ENCODE data around the gene CRACDL. TPM values are rescaled to one million over a fixed set of nuclear protein-coding genes. Genes with fewer than 3 reads are reported as not detected.

Gene CRACDL
- total RNA-seq, 4 donors from 2014 or later, result 7.2 to 19.0 (median 15.4) TPM

DNA sequence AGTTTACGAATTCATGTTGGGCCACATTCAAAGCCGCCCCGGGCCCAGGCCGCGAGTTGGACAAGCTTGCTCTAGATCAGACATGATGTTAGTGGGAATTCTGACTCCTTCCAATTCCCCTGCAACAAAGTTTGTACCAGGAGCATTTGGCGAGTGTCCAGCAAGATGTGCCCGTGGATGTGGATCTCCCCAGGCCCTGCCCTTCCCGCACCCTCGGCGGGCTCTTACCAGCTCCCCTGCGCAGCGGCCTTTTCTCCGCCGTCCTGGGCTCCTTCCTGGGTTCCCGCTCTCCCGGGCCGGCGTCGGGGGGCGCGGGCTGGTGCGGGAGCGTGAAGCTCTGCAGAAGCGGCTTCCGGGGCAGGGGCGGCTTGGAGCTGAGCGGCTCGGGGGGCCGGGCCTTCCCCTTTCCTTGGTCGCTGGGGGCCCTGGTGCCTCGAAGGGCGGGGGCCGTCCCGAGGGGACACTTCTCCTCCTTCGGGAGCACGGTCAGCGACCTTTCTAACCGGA lies 114.3 kb downstream of the CRACDL start:
- DNase-seq (ENCODE audit: low spot score in 2 of 2), result no peak
- H3K27me3 ChIP-seq, result peaks cover 0 to 27% of the 10 kb centered on the region in 2 donors
- H3K36me3 ChIP-seq, result no peaks in the 10 kb centered on the region
- H3K4me1 ChIP-seq, result peaks cover 0 to 11% (median 3%) of the 10 kb centered on the region in 4 donors
- no peak overlapping the region for H3K4me3 ChIP-seq
- peaks cover 0 to 3% (median 0%) of the 10 kb centered on the region in 4 donors for H3K9me3 ChIP-seq
- H3K27ac ChIP-seq, result no peak overlapping the region
- 93% methylated on average over 34 to 37 of the region's 38 CpGs for WGBS, 2 donors
- no peak for TF ChIP-seq EP300 (IDR thresholded peaks at IDR 0.05)

DNA sequence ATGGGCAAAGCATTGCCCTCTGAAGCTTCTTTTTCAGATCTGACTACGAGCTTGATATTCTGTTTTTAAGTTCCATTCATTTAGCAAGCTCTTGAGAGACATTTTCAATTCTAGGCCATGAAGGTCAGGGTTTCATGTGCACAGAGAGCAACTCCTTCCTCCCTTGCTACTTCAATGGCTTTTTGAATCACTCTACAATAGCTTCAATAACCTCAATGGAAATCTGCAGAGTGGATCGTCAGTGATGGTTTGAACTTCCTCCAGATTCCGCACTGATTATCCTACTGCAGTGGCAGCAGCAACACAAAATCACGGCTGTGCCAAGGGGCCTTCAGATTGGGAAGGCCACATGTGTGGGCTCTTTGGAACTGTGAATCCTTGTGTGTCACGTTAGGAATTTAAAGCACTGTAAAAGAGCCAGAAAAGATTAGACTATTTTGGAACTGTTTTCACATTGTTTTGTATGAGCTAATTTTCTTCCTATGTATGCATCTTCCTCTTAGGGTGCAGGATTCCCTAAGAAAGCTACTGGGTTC lies 116.7 kb downstream of the CRACDL start:
- H3K27ac ChIP-seq, result no peak overlapping the region
- H3K9me3 ChIP-seq, result peaks cover 0 to 3% (median 0%) of the 10 kb centered on the region in 4 donors
- H3K4me3 ChIP-seq, result no peak overlapping the region
- WGBS, 2 donors, result 29 to 33% methylated on average over 5 of the region's 5 CpGs
- TF ChIP-seq, protein P1, sequence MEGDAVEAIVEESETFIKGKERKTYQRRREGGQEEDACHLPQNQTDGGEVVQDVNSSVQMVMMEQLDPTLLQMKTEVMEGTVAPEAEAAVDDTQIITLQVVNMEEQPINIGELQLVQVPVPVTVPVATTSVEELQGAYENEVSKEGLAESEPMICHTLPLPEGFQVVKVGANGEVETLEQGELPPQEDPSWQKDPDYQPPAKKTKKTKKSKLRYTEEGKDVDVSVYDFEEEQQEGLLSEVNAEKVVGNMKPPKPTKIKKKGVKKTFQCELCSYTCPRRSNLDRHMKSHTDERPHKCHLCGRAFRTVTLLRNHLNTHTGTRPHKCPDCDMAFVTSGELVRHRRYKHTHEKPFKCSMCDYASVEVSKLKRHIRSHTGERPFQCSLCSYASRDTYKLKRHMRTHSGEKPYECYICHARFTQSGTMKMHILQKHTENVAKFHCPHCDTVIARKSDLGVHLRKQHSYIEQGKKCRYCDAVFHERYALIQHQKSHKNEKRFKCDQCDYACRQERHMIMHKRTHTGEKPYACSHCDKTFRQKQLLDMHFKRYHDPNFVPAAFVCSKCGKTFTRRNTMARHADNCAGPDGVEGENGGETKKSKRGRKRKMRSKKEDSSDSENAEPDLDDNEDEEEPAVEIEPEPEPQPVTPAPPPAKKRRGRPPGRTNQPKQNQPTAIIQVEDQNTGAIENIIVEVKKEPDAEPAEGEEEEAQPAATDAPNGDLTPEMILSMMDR (IDR thresholded peaks at IDR 0.05), result no peak
- no peak for TF ChIP-seq POLR2A (IDR thresholded peaks at IDR 0.05)
- no peak for TF ChIP-seq EP300 (IDR thresholded peaks at IDR 0.05)
- no peaks in the 10 kb centered on the region for H3K36me3 ChIP-seq
- DNase-seq (ENCODE audit: low spot score in 2 of 2), result no peak
- peaks cover 0 to 27% of the 10 kb centered on the region in 2 donors for H3K27me3 ChIP-seq
- H3K4me1 ChIP-seq, result peaks cover 0 to 11% (median 3%) of the 10 kb centered on the region in 4 donors

DNA sequence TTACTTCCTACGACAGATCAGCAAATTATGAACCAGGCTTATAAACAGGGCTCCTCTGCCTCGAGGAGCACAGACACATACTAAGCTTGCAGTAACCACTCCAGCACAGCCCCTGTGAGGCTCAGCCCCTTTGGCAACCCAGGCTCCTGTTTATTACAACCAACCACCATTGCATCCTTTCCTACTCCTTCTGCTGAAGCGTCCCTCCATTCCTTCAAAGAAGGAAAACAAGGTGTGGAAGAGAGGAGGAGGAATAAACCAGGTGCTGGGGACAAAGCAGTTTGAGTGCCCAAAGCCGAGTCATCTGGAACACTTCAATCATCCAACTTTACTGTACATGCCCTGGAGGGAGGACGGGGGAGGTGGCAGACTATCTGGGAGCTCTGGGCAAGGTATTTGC lies 117.9 kb downstream of the CRACDL start:
- H3K4me3 ChIP-seq, result no peak overlapping the region
- H3K27ac ChIP-seq, result no peak overlapping the region
- peaks cover 0 to 6% (median 2%) of the 10 kb centered on the region in 4 donors for H3K4me1 ChIP-seq
- peaks cover 0 to 3% (median 0%) of the 10 kb centered on the region in 4 donors for H3K9me3 ChIP-seq
- WGBS, 2 donors, result 72 to 74% methylated on average over 5 of the region's 5 CpGs
- TF ChIP-seq, protein P1 (IDR thresholded peaks at IDR 0.05), result no peak
- TF ChIP-seq POLR2A (IDR thresholded peaks at IDR 0.05) (no peak), EP300 (IDR thresholded peaks at IDR 0.05) (no peak)
- H3K36me3 ChIP-seq, result no peaks in the 10 kb centered on the region
- H3K27me3 ChIP-seq, result peaks cover 0 to 18% of the 10 kb centered on the region in 2 donors
- DNase-seq (ENCODE audit: low spot score in 2 of 2), result no peak

DNA sequence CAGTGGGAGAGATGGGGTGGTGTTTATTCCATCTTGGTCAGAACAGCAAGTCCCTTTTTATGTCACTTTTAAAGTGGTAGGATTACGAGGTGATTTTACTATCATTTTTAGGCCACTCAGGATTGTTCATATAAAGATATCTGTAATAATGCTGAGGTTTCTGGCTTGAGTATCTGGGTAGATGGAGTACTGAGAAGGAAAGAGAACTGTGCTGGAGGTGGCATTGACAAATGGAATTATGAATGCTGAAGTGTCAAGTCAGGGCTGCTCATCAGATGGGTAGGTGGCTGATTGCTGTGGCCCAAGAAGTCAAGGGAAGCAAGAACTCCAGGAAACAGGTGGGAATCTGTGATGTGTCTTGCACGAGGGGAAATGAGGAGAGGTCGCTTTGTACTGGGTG lies 119.7 kb downstream of the CRACDL start:
- WGBS, 2 donors, result 73 to 79% methylated on average over 3 of the region's 3 CpGs
- DNase-seq (ENCODE audit: low spot score in 2 of 2), result no peak

DNA sequence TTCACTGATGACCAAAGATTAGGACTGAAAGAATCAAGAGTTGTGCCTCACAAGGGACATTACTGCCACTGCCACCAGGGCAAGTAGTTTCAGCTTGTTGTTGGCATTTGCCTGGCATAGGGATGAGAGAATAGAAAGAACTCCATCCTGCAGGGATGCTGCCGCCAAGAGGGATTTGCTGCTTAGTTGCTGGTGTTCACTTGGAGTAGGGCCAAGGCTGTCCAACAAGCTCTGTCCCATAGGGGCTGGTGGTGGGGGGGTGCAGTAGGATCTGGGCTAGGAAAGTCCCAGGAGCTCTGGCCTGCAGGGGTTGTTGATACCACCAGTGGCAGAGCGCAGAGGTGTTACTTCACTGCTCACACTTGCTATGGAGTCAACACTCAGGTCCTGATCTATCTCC lies 120.2 kb downstream of the CRACDL start:
- no peaks in the 10 kb centered on the region for H3K9me3 ChIP-seq
- H3K27me3 ChIP-seq, result peaks cover 0 to 3% of the 10 kb centered on the region in 2 donors
- WGBS, 2 donors, result 76 to 86% methylated on average over 2 of the region's 2 CpGs
- DNase-seq (ENCODE audit: low spot score in 2 of 2), result no peak
- no peaks in the 10 kb centered on the region for H3K36me3 ChIP-seq
- no peaks in the 10 kb centered on the region for H3K4me1 ChIP-seq
- H3K4me3 ChIP-seq, result no peak overlapping the region
- TF ChIP-seq, protein P1 (IDR thresholded peaks at IDR 0.05), result no peak
- TF ChIP-seq EP300 (IDR thresholded peaks at IDR 0.05) (no peak), POLR2A (IDR thresholded peaks at IDR 0.05) (no peak)
- no peak overlapping the region for H3K27ac ChIP-seq

More for the DNA sequence above, 119.7 kb downstream of the CRACDL start:
- no peaks in the 10 kb centered on the region for H3K36me3 ChIP-seq
- H3K27me3 ChIP-seq, result peaks cover 0 to 4% of the 10 kb centered on the region in 2 donors
- no peak for TF ChIP-seq EP300 (IDR thresholded peaks at IDR 0.05)
- TF ChIP-seq, protein P1 (IDR thresholded peaks at IDR 0.05), result no peak
- TF ChIP-seq POLR2A (IDR thresholded peaks at IDR 0.05), result no peak
- no peaks in the 10 kb centered on the region for H3K4me1 ChIP-seq
- no peak overlapping the region for H3K27ac ChIP-seq
- H3K9me3 ChIP-seq, result no peaks in the 10 kb centered on the region
- H3K4me3 ChIP-seq, result no peak overlapping the region
